DMS53 (cell line): ENCODE data around the gene IFT172.
A peak's percentile ranks its signal among the peaks of the same experiment; 100 is the strongest.

Experiments
- DNase-seq: peaks from one replicate; lab custom pipeline; 2025; lab: John Stamatoyannopoulos, UW

IFT172 gene

DNA sequence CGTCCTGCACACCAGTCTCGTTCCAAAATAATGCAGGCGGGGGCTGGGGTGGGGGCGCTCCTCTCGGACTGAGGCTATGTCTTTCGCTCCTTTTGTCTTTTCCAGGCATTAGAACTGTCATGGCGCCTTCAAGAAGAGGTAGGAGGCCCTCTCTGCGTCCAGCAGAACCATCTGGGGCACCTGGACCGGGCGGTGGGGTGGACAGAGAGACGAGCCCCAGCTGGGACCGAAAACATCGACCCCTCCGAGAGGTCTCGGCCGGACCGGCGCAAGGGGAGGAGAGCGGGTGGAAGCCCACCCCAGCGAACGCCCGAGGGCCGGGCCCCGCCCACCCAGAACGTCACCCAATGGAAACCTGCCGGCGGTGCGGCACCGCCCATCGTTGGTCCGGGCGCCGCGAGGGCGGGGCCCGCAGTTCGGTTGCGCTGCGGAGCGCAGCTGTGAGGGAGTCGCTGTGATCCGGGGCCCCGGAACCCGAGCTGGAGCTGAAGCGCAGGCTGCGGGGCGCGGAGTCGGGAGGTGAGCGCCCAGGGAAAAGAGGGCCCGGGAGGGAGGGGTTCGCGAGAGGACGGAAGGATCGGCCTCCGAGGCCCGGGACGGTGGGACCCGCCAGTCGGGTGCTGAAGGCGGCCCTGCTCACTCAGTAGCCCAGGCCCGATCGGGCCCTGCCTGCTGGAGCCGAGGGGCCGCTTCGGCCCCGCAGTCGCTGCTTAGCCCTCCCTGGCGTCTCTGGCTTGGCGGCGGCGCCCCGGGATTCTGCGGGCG is 61.1 kb downstream of the IFT172 start, which contains the start of gene NRBP1:
Gene NRBP1 (plus strand): TSS at position 419 of the 765 bp plus-strand sequence. CDS start 4,643 bp downstream, outside the sequence.
- DNase-seq, result peak; percentile 92

DNA sequence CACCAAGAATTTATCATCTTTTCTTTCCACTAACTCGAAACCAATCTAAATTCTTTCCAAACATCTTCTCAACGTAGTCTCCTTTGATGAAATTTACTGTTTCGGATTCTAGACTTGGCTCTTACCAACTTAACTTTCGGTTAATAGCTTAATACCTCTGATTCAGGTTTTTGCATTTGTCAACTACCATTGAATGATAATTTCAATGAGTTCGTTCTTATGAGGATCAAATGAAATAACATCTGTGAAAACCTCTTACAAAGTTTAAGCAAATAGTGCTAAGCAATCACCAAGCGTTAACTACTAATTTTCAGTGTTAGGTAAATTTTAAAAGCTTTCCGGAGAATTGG is 61.7 kb downstream of the IFT172 start:
- DNase-seq, result peak; percentile 28

DNA sequence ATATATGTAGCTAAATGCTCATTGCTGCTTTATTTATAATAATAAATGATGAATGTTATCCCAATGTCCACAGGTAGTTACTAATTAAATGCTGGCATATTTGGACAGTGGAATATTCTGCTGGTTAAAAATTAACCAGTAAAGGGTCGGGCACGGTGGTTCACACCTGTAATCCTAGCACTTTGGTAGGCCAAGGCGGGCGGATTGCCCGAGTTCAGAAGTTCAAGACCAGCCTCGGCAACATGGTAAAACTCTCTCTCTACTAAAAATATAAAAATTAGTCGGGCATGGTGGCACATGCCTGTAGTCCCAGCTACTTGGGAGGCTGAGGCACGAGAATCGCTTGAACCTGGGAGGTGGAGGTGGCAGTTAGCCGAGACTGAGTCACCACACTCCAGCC is 64.5 kb downstream of the IFT172 start:
- DNase-seq, result peak; percentile 24

DNA sequence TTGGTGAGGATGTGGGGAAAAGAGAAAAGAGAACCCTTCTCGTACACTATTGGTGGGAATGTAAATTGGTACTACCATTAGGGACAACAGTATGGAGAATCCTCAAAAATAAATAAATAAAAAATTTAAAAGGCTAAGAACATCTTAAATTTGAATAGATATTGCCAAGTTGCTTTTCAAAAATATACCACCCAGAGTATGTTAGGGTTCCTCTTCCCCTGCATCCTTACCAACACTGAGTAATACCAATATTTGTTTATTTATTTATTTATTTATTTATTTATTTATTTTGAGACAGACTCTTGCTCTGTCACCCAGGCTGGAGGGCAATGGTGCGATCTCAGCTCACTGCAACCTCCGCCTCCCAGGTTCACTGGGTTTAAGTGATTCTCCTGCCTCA is 66.6 kb downstream of the IFT172 start:
- DNase-seq, result no peak

DNA sequence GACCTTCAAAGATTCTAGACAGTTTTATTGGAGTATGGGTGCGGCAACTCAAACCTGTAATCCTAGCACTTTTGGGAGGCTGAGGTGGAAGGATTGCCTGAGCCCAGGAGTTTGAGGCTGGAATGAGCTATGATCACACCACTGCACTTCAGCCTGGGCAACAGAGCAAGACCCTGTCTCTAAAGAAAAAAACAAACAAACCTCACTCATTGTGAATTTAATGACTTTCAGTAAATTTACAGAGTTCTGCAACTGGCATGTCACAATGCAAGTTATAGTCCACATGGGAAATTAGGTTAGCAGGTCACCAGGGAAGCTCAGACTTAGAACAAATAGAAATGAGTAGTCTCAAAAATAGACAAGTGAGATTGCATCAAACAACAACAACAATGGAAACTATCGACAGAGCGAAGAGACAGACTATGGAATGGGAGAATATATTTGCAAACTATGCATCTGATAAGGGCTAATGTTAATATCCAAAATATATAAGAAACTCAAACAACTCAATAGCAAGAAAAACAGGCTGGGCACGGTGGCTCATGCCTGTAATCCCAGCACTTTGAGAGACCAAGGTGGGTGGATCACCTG is 67.8 kb downstream of the IFT172 start:
- no peak for DNase-seq

DNA sequence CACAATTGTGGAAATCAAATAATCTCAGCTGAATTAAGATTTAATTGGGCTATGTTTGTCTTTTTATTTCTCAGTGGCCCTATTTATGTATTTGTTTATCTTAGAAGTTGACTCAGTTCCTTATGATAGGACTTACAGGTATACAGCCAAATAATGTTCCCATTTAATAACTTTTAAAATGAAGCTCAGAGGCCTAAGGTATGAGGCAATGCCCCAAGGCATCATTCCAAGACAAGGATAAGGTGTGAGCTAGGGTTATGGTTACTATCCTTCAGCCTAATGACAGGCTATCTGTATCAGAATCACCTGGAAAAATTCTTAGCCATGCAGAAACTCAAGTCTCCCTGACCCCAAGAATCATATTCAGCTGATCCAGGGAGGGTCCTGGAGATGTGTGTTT is 68.5 kb downstream of the IFT172 start:
- no peak for DNase-seq

DNA sequence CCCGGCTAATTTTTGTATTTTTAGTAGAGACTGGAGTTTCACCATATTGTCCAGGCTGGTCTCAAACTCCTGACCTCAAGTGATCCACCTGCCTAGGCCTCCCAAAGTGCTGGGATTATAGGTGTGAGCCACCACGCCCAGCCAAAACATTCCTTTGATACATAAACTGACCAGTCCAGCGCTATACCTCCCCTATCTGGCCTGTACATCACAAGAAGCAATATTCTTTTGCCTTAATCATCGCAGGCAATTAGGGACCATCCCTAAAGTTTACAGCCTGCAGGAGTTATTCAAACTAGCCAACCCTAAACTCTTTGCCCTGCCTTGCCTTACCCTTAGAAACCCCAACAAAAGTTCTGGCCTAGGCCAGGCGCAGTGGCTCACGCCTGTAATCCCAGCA is 73.4 kb downstream of the IFT172 start:
- DNase-seq, result no peak

DNA sequence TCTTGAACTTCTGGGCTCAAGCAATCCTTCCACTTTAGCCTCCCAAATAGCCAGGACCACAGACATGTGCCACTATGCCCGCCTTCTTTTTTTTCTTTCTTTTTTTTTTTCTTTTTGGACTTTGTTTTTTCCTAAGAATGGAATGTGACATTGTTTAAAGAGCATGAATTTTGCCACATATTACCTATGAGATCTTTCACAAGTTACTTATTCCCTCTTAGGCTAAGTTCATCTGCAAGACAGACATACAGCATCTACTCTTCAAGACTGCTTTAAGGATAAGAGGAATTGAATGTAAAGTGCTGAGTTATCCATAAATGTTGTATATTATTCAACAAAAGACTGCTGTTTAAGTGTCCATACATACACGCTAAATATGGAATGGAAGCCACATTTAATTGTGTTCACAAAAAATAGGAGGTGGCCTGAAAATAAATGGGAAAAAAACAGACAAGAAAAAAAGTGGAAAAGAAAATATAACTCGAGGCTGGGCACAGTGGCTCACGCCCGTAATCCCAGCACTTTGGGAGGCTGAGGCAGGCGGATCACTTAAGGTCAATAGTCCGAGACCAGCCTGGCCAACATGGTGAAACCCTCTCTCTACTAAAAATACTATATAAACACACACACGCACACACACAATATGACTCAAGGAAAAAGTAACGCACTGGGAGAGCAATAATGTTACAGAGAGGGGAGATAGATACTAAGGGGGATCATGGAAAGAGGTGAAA is 77.0 kb downstream of the IFT172 start:
- DNase-seq, result no peak

DNA sequence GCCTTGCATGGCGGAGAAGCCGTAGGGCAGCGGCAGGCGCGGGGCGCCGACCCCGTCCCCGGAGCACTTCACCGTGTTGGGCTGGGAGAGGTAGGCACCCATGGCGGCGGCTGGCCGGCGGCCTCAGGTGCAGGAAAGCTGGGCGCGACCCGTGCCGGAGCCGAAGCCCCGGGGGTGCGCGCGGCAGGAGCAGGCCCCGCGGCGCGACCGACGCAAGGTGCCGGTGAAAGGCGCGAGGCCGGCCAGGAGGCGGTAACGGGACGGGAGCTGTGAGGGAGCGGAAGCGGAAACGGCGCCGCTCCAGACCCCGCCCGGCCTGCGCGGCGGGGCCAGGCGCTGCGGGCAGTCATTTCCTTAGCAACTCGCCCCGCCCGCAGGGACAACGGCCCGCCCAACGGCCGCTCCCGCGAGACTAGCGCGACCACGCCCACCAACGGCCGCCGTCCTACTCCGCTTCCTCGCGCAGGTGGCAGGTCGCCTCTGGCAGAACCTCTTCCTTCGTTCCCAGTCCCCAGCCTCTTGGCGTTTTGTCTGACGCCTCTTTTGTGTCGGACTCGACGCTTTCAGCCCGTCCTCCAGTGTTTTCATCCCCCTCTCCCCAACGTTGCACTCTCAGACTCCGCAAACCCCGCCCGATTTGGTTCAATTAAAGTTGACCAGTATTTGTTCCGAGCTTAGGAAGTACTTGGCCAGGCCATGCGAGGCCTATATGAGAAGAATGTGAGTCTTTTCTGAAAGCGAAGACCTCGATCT is 80.0 kb downstream of the IFT172 start, which contains the start of gene PPM1G:
Gene PPM1G (minus strand): TSS at position 271 of the 753 bp plus-strand sequence. CDS start 169 bp downstream, at position 102.
- DNase-seq, result peak; percentile 97

DNA sequence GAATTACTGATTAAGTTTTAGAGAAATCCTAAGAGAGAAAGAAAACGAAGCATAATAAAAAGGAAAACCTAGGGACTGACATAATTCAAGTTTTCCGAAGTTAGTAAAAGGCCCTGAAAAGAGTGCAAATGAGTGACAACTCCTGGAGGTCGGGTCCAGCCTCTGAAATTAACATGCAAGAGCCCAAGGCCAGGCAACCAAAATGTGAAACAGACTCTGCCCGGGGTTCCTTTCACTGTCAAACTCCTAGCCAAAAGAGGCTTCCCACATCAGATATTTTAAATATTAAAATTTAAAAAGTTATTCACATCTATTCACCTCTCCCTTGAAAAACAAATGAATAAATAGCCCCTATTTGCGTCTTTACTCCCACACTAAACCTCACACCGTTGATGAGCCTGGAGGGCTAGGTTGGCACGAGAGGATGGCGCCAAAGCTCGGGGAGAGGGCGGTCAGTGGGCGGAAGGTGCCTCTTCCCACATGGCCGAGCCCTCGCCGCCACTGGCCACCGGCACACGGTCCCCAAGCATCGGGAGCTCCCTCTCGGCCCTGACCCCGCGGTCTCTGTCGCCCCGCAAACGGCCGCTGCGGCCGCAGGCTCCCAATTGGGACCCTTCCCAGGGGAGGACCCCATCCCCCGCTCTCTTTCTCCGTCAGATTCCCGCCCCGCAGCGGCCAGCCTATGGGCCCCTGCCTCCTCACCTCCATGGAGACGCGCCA is 80.8 kb downstream of the IFT172 start:
- peak; percentile 63 for DNase-seq

DNA sequence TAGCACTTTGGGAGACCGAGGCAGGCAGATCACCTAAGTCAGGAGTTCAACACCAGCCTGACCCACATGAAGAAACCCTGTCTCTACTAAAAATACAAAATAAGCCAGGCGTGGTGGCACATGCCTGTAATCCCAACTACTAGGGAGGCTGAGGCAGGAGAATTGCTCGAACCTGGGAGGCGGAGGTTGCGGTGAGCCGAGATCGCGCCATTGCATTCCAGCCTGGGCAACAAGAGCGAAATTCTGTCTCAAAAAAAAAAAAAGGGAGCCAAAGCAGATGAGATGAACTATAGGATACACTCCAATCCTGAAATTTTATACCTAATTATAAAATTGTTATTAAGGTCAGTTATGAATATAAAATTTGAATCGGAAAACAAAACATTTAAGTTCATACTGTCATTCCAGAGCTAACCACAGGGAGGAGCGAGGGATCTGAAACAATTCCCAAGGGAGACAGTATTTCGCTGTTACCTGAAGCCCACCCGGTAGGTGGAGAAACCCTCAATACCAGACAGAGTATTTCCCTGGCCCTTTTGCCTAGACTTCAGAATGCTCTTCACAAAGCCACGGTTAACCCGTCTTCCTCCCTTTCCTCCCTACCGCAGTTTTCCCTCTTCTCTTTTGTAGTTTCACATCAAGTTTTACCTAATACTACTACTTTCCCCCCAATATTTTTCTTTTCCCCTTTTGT is 81.6 kb downstream of the IFT172 start:
- peak; percentile 59 for DNase-seq

DNA sequence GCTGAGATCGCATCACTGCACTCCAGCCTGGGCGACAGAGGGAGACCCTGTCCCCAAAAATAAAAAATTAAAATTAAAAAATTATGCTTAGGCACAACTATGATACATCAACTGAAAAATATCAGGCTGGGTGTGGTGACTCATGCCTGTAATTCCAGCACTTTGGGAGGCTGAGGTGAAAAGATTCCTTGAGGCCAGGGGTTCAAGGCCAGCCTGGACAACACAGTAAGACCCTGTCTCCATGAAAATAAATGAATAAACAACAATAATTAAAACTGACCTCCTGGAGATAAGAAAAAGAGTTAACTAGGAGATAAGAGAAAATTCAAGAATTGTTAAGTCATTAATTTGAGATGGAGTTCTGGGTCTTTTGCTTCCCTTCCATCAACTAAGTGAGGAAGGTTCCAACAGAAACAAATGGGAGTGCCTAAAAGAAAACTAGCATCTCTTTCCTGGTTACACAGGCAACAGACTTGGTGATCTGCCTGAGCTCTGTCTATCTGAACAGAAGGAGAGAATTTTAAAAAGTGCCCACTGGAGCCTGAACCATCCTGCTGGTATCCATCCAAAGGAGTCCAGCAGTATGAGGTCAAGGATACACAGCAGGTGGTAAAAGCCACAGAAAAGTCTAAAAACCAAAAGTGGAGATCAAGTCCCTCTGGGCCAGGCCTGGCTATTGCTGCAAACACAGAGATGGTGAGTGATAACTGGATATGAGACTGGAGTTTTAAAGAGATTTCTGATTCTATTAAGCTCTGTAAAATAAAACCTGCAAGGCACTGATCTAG is 89.0 kb downstream of the IFT172 start:
- no peak for DNase-seq

DNA sequence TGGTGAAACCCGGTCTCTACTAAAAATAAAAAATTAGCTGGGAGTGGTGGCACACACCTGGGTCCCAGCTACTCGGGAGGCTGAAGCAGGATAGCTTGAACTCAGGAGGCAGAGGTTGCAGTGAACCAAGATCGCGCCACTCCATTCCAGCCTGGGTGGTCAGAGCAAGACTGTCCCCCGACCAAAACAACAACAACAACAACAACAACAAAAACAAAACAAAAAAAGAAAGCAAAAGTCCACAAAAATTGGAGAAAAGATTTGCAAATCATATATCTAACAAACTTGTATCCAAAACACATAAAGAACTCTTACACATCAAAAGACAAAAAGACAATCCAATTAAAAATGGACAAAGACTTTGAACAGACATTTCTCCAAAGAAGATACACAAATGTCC is 90.6 kb downstream of the IFT172 start:
- DNase-seq, result no peak
